ENCODE data around the gene MBP. TPM values are rescaled to one million over a fixed set of nuclear protein-coding genes. Genes with fewer than 3 reads are reported as not detected.
"Not testable (repeated sequence)": the region's sequence is repeated elsewhere in the genome, so short reads cannot be mapped to it uniquely, and the experiment has no call there.

Gene MBP
- total and polyA plus RNA-seq, 2 donors (not counting 1 experiment from before 2014, with no cell fraction given): 2.3 to 3.6 TPM

- no peak overlapping the region for H3K4me3 ChIP-seq (replicated peaks in 1 of 4; ENCODE audit: control extremely low read depth in 1 of 4, insufficient read depth in 1 of 4, low read depth in 3 of 4, low read length in 4 of 4)
- no peak overlapping the region for H3K4me2 ChIP-seq (ENCODE audit: extremely low read depth, insufficient read depth, low read length)
- no peaks in the 10 kb centered on the region for H3K27me3 ChIP-seq (ENCODE audit: control insufficient read depth, insufficient read depth, low read length)
- no peak overlapping the region for H2AFZ ChIP-seq (ENCODE audit: low read length)
- H3K79me2 ChIP-seq (ENCODE audit: control insufficient read depth, insufficient read depth, low read length): no peaks in the 10 kb centered on the region
- no peaks in the 10 kb centered on the region for H3K4me1 ChIP-seq (ENCODE audit: control insufficient read depth, extremely low read depth, insufficient read depth, low read length)
- TF ChIP-seq EZH2 (IDR thresholded peaks at IDR 0.05; ENCODE audit: low read length, missing control alignments) (no peak), CTCF (conservative IDR thresholded peaks at IDR 0.05 in 1 of 2, IDR thresholded peaks at IDR 0.05 in 1 of 2; ENCODE audit: low read depth in 1 of 2, low read length in 2 of 2) (no peak)
- no peaks in the 10 kb centered on the region for H4K20me1 ChIP-seq (ENCODE audit: control insufficient read depth, extremely low read depth, insufficient read depth, low read length)
- no peaks in the 10 kb centered on the region for H3K9me3 ChIP-seq (ENCODE audit: control insufficient read depth, insufficient read depth, low read depth, low read length)
- H3K36me3 ChIP-seq (ENCODE audit: control insufficient read depth, insufficient read depth, low read length): no peaks in the 10 kb centered on the region
- no peak overlapping the region for H3K27ac ChIP-seq (ENCODE audit: insufficient read depth, low read length)
- DNase-seq (ENCODE audit: low read depth in 2 of 2): no peak
- H3K9ac ChIP-seq (ENCODE audit: insufficient read depth, low read length): no peak overlapping the region
Measured at GRCh38 chr18:77021075-77021474, 111.5 kb downstream of the MBP start.

GRCh38 chr18:77020561-77020960 is 112.0 kb downstream of the MBP start:
- Histone ChIP-seq H3K4me1 (ENCODE audit: control insufficient read depth, extremely low read depth, insufficient read depth, low read length) (no peaks in the 10 kb centered on the region), H2AFZ (ENCODE audit: low read length) (no peak overlapping the region), H4K20me1 (ENCODE audit: control insufficient read depth, extremely low read depth, insufficient read depth, low read length) (no peaks in the 10 kb centered on the region), H3K27me3 (ENCODE audit: control insufficient read depth, insufficient read depth, low read length) (no peaks in the 10 kb centered on the region), H3K79me2 (ENCODE audit: control insufficient read depth, insufficient read depth, low read length) (no peaks in the 10 kb centered on the region), H3K27ac (ENCODE audit: insufficient read depth, low read length) (no peak overlapping the region), H3K9me3 (ENCODE audit: control insufficient read depth, insufficient read depth, low read depth, low read length) (no peaks in the 10 kb centered on the region), H3K9ac (ENCODE audit: insufficient read depth, low read length) (no peak overlapping the region), H3K4me2 (ENCODE audit: extremely low read depth, insufficient read depth, low read length) (no peak overlapping the region), H3K36me3 (ENCODE audit: control insufficient read depth, insufficient read depth, low read length) (no peaks in the 10 kb centered on the region), H3K4me3 (replicated peaks in 1 of 4; ENCODE audit: control extremely low read depth in 1 of 4, insufficient read depth in 1 of 4, low read depth in 3 of 4, low read length in 4 of 4) (no peak overlapping the region)
- no peak for DNase-seq (ENCODE audit: low read depth in 2 of 2)
- TF ChIP-seq EZH2 (IDR thresholded peaks at IDR 0.05; ENCODE audit: low read length, missing control alignments) (no peak), CTCF (conservative IDR thresholded peaks at IDR 0.05 in 1 of 2, IDR thresholded peaks at IDR 0.05 in 1 of 2; ENCODE audit: low read depth in 1 of 2, low read length in 2 of 2) (no peak)

- Histone ChIP-seq H3K27ac (ENCODE audit: insufficient read depth, low read length) (no peak overlapping the region), H4K20me1 (ENCODE audit: control insufficient read depth, extremely low read depth, insufficient read depth, low read length) (no peaks in the 10 kb centered on the region), H3K4me1 (ENCODE audit: control insufficient read depth, extremely low read depth, insufficient read depth, low read length) (no peaks in the 10 kb centered on the region), H3K27me3 (ENCODE audit: control insufficient read depth, insufficient read depth, low read length) (no peaks in the 10 kb centered on the region), H3K9me3 (ENCODE audit: control insufficient read depth, insufficient read depth, low read depth, low read length) (no peaks in the 10 kb centered on the region), H3K4me3 (replicated peaks in 1 of 4; ENCODE audit: control extremely low read depth in 1 of 4, insufficient read depth in 1 of 4, low read depth in 3 of 4, low read length in 4 of 4) (no peak overlapping the region), H3K36me3 (ENCODE audit: control insufficient read depth, insufficient read depth, low read length) (no peaks in the 10 kb centered on the region), H3K4me2 (ENCODE audit: extremely low read depth, insufficient read depth, low read length) (no peak overlapping the region), H3K9ac (ENCODE audit: insufficient read depth, low read length) (no peak overlapping the region), H2AFZ (ENCODE audit: low read length) (no peak overlapping the region), H3K79me2 (ENCODE audit: control insufficient read depth, insufficient read depth, low read length) (no peaks in the 10 kb centered on the region)
- no peak for DNase-seq (ENCODE audit: low read depth in 2 of 2)
- TF ChIP-seq CTCF (conservative IDR thresholded peaks at IDR 0.05 in 1 of 2, IDR thresholded peaks at IDR 0.05 in 1 of 2; ENCODE audit: low read depth in 1 of 2, low read length in 2 of 2): no peak
- no peak for TF ChIP-seq EZH2 (IDR thresholded peaks at IDR 0.05; ENCODE audit: low read length, missing control alignments)
Measured at GRCh38 chr18:77019641-77020040, 112.9 kb downstream of the MBP start.

DNA sequence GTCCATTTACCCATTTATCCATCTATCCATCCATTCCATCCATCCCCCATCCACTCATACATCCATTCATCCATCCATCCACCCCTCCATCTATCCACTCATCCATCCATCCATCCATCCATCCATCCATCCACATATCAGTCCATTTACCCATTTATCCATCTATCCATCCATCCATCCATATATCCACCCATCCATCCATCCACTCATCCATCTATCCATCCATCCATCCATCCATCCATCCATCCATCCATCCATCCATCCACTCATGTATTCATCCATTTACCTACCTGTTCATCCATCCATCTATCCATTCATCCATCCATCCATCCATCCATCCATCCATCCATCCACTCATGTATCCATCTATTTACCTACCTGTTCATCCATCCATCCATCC is 113.9 kb downstream of the MBP start:
- not testable (repeated sequence) for H3K27me3 ChIP-seq (ENCODE audit: control insufficient read depth, insufficient read depth, low read length); DNase-seq (ENCODE audit: low read depth in 2 of 2); H3K9me3 ChIP-seq (ENCODE audit: control insufficient read depth, insufficient read depth, low read depth, low read length)

More for the DNA sequence above, 113.9 kb downstream of the MBP start:
- not testable (repeated sequence) for H3K9ac ChIP-seq (ENCODE audit: insufficient read depth, low read length); H3K4me3 ChIP-seq (replicated peaks in 1 of 4; ENCODE audit: control extremely low read depth in 1 of 4, insufficient read depth in 1 of 4, low read depth in 3 of 4, low read length in 4 of 4); H3K36me3 ChIP-seq (ENCODE audit: control insufficient read depth, insufficient read depth, low read length); H2AFZ ChIP-seq (ENCODE audit: low read length); H3K79me2 ChIP-seq (ENCODE audit: control insufficient read depth, insufficient read depth, low read length); H3K4me2 ChIP-seq (ENCODE audit: extremely low read depth, insufficient read depth, low read length); H3K27ac ChIP-seq (ENCODE audit: insufficient read depth, low read length); H3K4me1 ChIP-seq (ENCODE audit: control insufficient read depth, extremely low read depth, insufficient read depth, low read length); H4K20me1 ChIP-seq (ENCODE audit: control insufficient read depth, extremely low read depth, insufficient read depth, low read length)
